HG03575 (cell line): ENCODE results near the gene CBLB.
"Not testable (repeated sequence)": the region's sequence is repeated elsewhere in the genome, so short reads cannot be mapped to it uniquely, and the experiment has no call there.

Experiments used
- ATAC-seq: cut with Tn5 transposase; IDR thresholded peaks from one replicate; pipeline ENCODE4 v1.9.1; 2021; ENCODE audit not compliant: unreplicated experiment, insufficient number of reproducible peaks, low FRiP score; ENCODE audit errors: extremely low read depth

CBLB gene

GRCh38 chr3:105731686-105732085, 137.1 kb downstream of the CBLB start:
- ATAC-seq, result no peak

- ATAC-seq, result no peak
These were observed 137.9 kb downstream of the CBLB start for GRCh38 chr3:105730801-105731354.

- no peak for ATAC-seq
These were observed 139.1 kb downstream of the CBLB start for GRCh38 chr3:105729667-105730066.

GRCh38 chr3:105728771-105729312, 140.0 kb downstream of the CBLB start:
- ATAC-seq, result no peak

GRCh38 chr3:105727036-105727435, 141.8 kb downstream of the CBLB start:
- not testable (repeated sequence) for ATAC-seq

DNA sequence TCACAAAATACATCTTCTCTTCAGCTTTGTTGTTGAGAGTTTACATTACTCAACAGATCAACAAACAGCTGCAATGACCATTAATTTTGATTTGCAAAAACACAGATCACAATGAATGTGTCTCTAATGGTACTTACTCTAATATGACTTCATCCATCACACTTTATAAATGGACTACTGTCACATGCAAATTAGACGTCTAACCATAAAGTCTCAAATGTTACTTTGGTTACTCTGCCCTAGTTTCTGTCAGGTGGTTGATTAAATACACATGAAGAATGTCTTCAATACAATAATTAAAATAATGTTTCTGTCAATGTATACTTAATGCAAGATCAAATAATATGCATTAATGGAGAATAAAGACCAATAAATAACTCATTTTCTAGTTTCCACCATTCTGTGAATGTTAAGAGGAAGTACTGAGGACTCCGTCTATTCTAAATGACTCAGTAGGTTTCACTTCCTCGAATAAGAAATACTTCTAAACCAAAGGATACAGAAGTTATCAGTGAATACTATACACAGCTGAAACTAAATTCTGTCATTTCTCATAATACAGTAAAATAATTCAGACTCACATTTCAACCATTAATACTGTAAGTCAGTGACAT, 145.8 kb downstream of the CBLB start:
- ATAC-seq, result peak; percentile 100

- ATAC-seq, result no peak
These were observed 149.0 kb downstream of the CBLB start for GRCh38 chr3:105719791-105720190.

DNA sequence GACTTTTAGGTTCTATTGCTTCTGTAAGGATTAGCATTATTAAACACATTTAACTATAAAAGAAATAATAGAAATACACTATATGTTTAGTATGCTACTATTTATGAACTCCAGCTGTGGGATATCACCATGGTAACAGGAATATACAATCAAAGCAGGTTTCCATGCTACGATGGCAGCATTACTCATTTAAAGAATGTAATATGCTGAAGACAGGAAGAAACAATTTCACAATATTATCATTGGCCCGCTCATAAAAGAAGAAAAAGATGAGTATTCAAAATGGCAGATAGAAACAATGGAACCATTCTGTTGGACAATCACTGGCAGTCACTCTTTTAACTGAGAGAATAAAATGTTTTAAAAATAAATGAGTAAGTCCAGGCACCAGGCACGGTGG, 153.4 kb downstream of the CBLB start:
- no peak for ATAC-seq

- no peak for ATAC-seq
These were observed 154.4 kb downstream of the CBLB start for GRCh38 chr3:105714453-105714852.

- no peak for ATAC-seq
These were observed 159.8 kb downstream of the CBLB start for GRCh38 chr3:105708980-105709379.

DNA sequence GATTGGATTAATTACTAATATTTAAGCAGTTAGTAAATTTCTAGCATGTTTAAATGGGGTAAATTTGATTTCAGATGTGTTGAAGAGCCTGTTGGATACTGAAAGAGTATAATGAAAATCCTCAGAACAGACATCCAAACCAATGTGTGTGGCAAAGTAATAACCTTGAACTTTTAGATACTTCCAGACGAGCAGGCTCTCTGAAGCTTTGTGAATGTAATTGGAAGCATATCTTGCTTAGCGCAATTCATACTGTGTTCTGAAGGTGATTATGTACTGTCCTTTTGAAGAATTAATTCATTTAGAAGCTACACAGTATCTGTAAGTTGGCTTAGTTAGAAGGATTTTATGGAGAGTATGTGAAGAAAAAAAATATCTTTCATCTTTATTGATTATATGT, 161.8 kb downstream of the CBLB start:
- ATAC-seq, result no peak

GRCh38 chr3:105704726-105705410, 163.9 kb downstream of the CBLB start:
- no peak for ATAC-seq

GRCh38 chr3:105700575-105700974, 168.2 kb downstream of the CBLB start:
- no peak for ATAC-seq

DNA sequence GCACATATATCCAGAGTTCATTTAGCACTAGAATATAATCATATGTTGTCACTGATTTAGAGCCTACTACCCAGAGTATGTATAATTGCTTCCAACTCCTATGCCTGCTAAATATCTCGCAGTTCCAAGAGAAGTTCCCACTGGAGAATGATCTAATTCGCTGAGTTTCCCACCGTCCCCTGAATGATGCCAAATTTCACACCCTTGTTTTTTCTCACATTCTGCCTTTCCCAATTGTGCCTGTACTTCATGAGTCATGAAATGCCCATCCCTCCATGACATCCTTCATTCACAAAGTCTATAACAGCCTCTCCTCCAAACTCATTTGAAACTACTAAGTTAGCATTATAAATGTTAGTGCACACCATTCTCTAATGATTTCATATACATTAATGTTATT, 177.2 kb downstream of the CBLB start:
- no peak for ATAC-seq

DNA sequence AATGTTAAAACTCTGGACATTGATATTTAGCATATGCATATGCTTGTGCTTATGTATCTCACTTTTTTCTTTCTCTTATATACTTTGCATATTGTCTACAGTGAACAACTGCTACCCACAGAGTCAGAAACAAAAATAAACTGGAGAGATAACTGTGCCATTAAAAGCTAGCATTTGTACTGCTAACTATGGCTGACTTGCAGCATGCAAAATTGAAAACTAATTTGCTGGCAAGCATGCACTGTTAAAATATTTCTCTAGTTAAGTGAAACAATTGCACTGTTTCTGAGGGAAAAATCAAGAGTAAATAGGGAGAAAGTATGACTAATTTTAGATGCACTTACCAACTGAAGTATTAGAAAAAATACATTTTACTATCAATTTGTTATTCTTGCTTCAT, 177.8 kb downstream of the CBLB start:
- no peak for ATAC-seq

- ATAC-seq, result no peak
These were observed 180.0 kb downstream of the CBLB start for GRCh38 chr3:105688821-105689220.

GRCh38 chr3:105686278-105686897, 182.4 kb downstream of the CBLB start:
- no peak for ATAC-seq

- ATAC-seq, result no peak
These were observed 188.9 kb downstream of the CBLB start for GRCh38 chr3:105679951-105680350.

- ATAC-seq, result no peak
These were observed 190.8 kb downstream of the CBLB start for GRCh38 chr3:105678017-105678416.
